ENCODE results near the gene HEXIM2.

DNA sequence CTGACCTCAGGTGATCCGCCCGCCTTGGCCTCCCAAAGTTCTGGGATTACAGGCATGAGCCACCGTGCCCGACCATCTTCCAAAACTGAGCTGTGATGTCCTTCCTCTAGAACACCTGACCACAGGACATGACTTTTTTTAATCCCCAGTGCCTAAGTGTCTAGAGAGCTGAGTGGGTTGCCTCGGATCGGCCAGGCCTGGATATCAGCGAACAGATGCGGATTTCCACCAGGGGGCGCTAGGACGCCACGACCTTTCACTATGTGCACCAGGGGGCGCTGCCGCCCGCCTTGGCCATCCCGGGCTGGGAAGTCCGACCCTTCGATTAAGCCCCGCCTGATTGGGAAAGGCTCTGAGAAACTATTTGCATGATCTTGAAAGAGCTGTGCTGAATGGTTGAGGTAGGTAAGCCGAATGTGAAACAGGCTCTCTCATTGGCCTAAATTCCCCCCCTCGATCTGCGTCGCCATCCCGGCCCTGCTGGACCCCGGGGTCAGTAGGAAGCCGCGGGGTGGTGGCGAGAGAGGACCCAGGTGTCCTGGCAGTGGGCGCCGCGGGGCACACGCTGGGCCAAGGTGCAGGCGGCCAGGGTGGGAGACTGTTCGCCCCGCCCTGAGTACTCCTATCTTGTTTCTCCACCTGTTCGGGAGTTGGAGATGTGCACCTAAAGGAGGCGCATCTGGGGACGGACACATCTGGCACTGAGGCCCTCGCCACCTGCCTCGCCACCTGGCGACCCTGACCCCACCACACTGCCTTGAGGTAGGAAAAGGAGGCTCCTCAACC is 26.3 kb upstream of the HEXIM2 start, which contains the start of gene ACBD4:
- TF ChIP-seq EZH2 (IDR thresholded peaks at IDR 0.05; ENCODE audit: low read length) (no peak), CTCF (optimal IDR thresholded peaks at IDR 0.05 in 1 of 3, IDR thresholded peaks at IDR 0.05 in 1 of 3, conservative IDR thresholded peaks at IDR 0.05 in 1 of 3; ENCODE audit: extremely low read depth in 1 of 3, insufficient read depth in 2 of 3, low read length in 3 of 3) (peak; percentile 100)
